HEK293T (cell line): ENCODE results near the gene CSPG5.

ENCODE experiments used
- CTBP1 ChIP-seq: fragments of 450-650 bp; IDR thresholded peaks from 2 replicates; pipeline ENCODE4 v1.6.1; 2016; ENCODE audit warnings: borderline replicate concordance
- FOXA1 ChIP-seq: fragments of 450-650 bp; IDR thresholded peaks from 2 replicates; pipeline ENCODE4 v1.6.1; 2016; ENCODE audit warnings: mild to moderate bottlenecking
- FOXK2 ChIP-seq: fragments of 450-650 bp; IDR thresholded peaks from 2 replicates; pipeline ENCODE4 v1.6.1; 2016; ENCODE audit warnings: mild to moderate bottlenecking
- FOXM1 ChIP-seq: fragments of 450-650 bp; IDR thresholded peaks from 2 replicates; pipeline ENCODE4 v1.6.1; 2017; ENCODE audit warnings: mild to moderate bottlenecking, borderline replicate concordance
- LEF1 ChIP-seq: fragments of 450-650 bp; IDR thresholded peaks from 2 replicates; pipeline ENCODE4 v1.6.1; 2017; ENCODE audit warnings: mild to moderate bottlenecking, borderline replicate concordance
- NFRKB ChIP-seq: fragments of 450-650 bp; IDR thresholded peaks from 2 replicates; pipeline ENCODE4 v1.6.1; 2016; ENCODE audit warnings: mild to moderate bottlenecking, moderate library complexity
- SP1 ChIP-seq: fragments of 450-650 bp; IDR thresholded peaks from 2 replicates; pipeline ENCODE4 v1.6.1; 2017
- SUZ12 ChIP-seq: fragments of 450-650 bp; IDR thresholded peaks from 2 replicates; pipeline ENCODE4 v1.6.1; 2016; ENCODE audit warnings: mild to moderate bottlenecking
- TARDBP ChIP-seq: fragments of 450-650 bp; IDR thresholded peaks from 2 replicates; pipeline ENCODE4 v1.6.1; 2016
- TF ChIP-seq, protein P1 (sequence below): fragments of 450-650 bp; IDR thresholded peaks from 2 replicates; pipeline ENCODE4 v1.6.1; 2016

DNA sequence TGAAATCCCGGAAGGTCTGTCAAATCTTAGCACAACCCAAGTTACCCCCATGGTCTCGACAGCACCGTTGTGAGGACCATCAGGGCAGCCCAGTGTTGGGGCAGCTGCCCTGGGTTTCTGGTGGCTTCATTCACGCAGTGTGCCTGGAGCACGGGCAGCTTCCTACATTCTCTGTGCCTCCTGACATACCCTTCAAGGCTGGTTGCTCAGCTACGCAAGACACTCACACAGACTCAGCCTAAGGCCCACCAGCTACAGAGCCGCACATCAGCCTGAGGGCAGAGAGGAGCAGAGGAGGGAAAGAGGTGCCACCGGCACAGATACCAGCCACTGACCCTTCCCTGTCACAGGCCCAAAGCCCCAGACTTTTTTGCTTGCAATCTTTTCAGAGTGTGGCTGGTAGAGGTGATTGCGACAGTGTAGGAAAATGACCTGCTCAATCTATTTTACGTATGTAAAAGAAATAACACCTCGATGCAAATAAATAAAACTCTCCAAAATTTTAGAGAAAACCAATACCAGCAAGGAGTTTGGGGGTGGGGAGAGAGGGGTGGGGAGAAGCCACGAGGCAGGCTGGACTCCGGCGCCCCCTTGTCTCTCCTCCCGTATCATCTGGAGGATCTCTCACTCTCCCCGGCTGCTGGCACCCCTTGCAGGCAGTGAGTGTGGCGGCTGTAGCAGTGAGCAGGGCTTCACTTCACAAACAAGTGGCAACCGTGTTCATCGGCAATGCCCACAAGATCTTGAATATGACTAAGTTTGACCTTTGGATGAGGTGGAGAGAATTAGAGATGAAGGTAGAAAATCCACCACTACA lies 12.7 kb downstream of the CSPG5 start:
- TF ChIP-seq LEF1 (no peak), SP1 (no peak), CTBP1 (no peak), SUZ12 (no peak), NFRKB (no peak), FOXA1 (no peak), TARDBP (no peak), FOXM1 (no peak), FOXK2 (no peak)
- TF ChIP-seq, protein P1, sequence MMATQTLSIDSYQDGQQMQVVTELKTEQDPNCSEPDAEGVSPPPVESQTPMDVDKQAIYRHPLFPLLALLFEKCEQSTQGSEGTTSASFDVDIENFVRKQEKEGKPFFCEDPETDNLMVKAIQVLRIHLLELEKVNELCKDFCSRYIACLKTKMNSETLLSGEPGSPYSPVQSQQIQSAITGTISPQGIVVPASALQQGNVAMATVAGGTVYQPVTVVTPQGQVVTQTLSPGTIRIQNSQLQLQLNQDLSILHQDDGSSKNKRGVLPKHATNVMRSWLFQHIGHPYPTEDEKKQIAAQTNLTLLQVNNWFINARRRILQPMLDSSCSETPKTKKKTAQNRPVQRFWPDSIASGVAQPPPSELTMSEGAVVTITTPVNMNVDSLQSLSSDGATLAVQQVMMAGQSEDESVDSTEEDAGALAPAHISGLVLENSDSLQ, result no peak
